Brain microvascular endothelial cell (primary cell): ENCODE results near the gene NAP1L5.

Experiments
- DNase-seq: peaks from one replicate; pipeline ENCODE4 v3.0.0-alpha.2; 2020
- H3K27ac ChIP-seq: fragments of 250-450 bp; sonication (Bioruptor Pico); 2 replicates; pipeline ENCODE4 v1.5.1; 2020; ENCODE audit warnings: mild to moderate bottlenecking, moderate library complexity
- H3K27me3 ChIP-seq: fragments of 250-450 bp; sonication (Bioruptor Pico); replicated peaks from 2 replicates; pipeline ENCODE4 v1.5.1; 2020; ENCODE audit warnings: mild to moderate bottlenecking
- H3K36me3 ChIP-seq: fragments of 250-450 bp; sonication (Bioruptor Pico); replicated peaks from 2 replicates; pipeline ENCODE4 v1.5.1; 2020; ENCODE audit warnings: mild to moderate bottlenecking
- H3K4me3 ChIP-seq: 2 replicates; pipeline ENCODE4 v1.5.1; 2011; ENCODE audit warnings: low read depth, mild to moderate bottlenecking, control low read depth, low read length, moderate library complexity
- CTCF ChIP-seq: IDR thresholded peaks from 2 replicates; pipeline ENCODE4 v1.5.1; 2011; ENCODE audit warnings: low read depth, mild to moderate bottlenecking, moderate library complexity, low read length, control low read depth, inconsistent platforms; ENCODE audit errors: missing control alignments
- in situ Hi-C: cut with HindIII; loops from 2 replicates; pipeline ENCODE4 v1.10.0; 2017; ENCODE audit warnings: low sequenced_read_pairs, low pct_ligation_motif_present

Gene NAP1L5

GRCh38 chr4:88659055-88659889 lies 38.4 kb downstream of the NAP1L5 start:
- in situ Hi-C loops = no loop called here
- Histone ChIP-seq H3K27me3 (no peaks in the 10 kb centered on the region), H3K27ac (no peak overlapping the region), H3K36me3 (no peaks in the 10 kb centered on the region), H3K4me3 (no peak overlapping the region)
- peak; percentile 83 for TF ChIP-seq CTCF
- peak; percentile 72 for DNase-seq

GRCh38 chr4:88655226-88655625 lies 42.4 kb downstream of the NAP1L5 start:
- in situ Hi-C loops = no loop called here
- H3K27ac ChIP-seq = no peak overlapping the region
- H3K27me3 ChIP-seq = no peaks in the 10 kb centered on the region
- H3K4me3 ChIP-seq = no peak overlapping the region
- no peak for TF ChIP-seq CTCF
- DNase-seq = no peak
- H3K36me3 ChIP-seq = no peaks in the 10 kb centered on the region

GRCh38 chr4:88653371-88653946 lies 44.2 kb downstream of the NAP1L5 start:
- no peak for DNase-seq
- Histone ChIP-seq H3K27ac (no peak overlapping the region), H3K36me3 (no peaks in the 10 kb centered on the region), H3K27me3 (no peaks in the 10 kb centered on the region), H3K4me3 (no peak overlapping the region)
- in situ Hi-C loops = no loop called here
- TF ChIP-seq CTCF = no peak

- no peak for TF ChIP-seq CTCF
Measured at GRCh38 chr4:88649716-88650115, 47.9 kb downstream of the NAP1L5 start.

GRCh38 chr4:88646528-88647280 lies 50.9 kb downstream of the NAP1L5 start:
- DNase-seq = no peak
- Histone ChIP-seq H3K4me3 (no peak overlapping the region), H3K36me3 (no peaks in the 10 kb centered on the region), H3K27me3 (no peaks in the 10 kb centered on the region), H3K27ac (no peak overlapping the region)
- in situ Hi-C loops = no loop called here
- TF ChIP-seq CTCF = no peak

More at GRCh38 chr4:88649716-88650115, 47.9 kb downstream of the NAP1L5 start:
- no peak for DNase-seq
- Histone ChIP-seq H3K27me3 (no peaks in the 10 kb centered on the region), H3K4me3 (no peak overlapping the region), H3K27ac (no peak overlapping the region), H3K36me3 (no peaks in the 10 kb centered on the region)
- in situ Hi-C loops = no loop called here
